ENCODE results near the gene CTR9. TPM values are rescaled to one million over a fixed set of nuclear protein-coding genes. Genes with fewer than 3 reads are reported as not detected.

Gene CTR9
- total RNA-seq, 1 donor from 2014 or later, result 22.9 TPM

GRCh38 chr11:10725114-10725906 lies 25.7 kb upstream of the CTR9 start:
- Histone ChIP-seq H3K9me3 (replicated peaks) (peaks cover 3% of the 10 kb centered on the region), H3K4me3 (no peak overlapping the region), H3K36me3 (no peaks in the 10 kb centered on the region), H3K4me1 (no peaks in the 10 kb centered on the region), H3K27ac (replicated peaks) (no peak overlapping the region), H3K27me3 (ENCODE audit: low read depth) (peaks cover under 1% of the 10 kb centered on the region)
- TF ChIP-seq CTCF (IDR thresholded peaks at IDR 0.05; ENCODE audit: borderline replicate concordance), result no peak
- intact Hi-C loops (cut with micrococcal nuclease), result no loop called here
- DNase-seq, result no peak

- intact Hi-C loops (cut with micrococcal nuclease), result no loop called here
These were observed 25.2 kb upstream of the CTR9 start for GRCh38 chr11:10725907-10726253.

GRCh38 chr11:10727146-10727851 lies 23.7 kb upstream of the CTR9 start:
- intact Hi-C loops (cut with micrococcal nuclease), result no loop called here
- Histone ChIP-seq H3K27ac (replicated peaks) (no peak overlapping the region), H3K9me3 (replicated peaks) (peaks cover 7% of the 10 kb centered on the region)

More at GRCh38 chr11:10725907-10726253, 25.2 kb upstream of the CTR9 start:
- no peak overlapping the region for H3K4me3 ChIP-seq
- no peak for DNase-seq
- no peak for TF ChIP-seq CTCF (IDR thresholded peaks at IDR 0.05; ENCODE audit: borderline replicate concordance)
- H3K4me1 ChIP-seq, result no peaks in the 10 kb centered on the region
- H3K27ac ChIP-seq (replicated peaks), result no peak overlapping the region
- peaks cover 3% of the 10 kb centered on the region for H3K27me3 ChIP-seq (ENCODE audit: low read depth)
- H3K9me3 ChIP-seq (replicated peaks), result peaks cover 3% of the 10 kb centered on the region
- H3K36me3 ChIP-seq, result no peaks in the 10 kb centered on the region

GRCh38 chr11:10728154-10728553 lies 22.9 kb upstream of the CTR9 start:
- no peak for TF ChIP-seq CTCF (IDR thresholded peaks at IDR 0.05; ENCODE audit: borderline replicate concordance)
- Histone ChIP-seq H3K4me1 (no peaks in the 10 kb centered on the region), H3K27me3 (ENCODE audit: low read depth) (peaks cover 7% of the 10 kb centered on the region), H3K36me3 (no peaks in the 10 kb centered on the region), H3K4me3 (no peak overlapping the region), H3K9me3 (replicated peaks) (peaks cover 7% of the 10 kb centered on the region), H3K27ac (replicated peaks) (no peak overlapping the region)
- no peak for DNase-seq
- intact Hi-C loops (cut with micrococcal nuclease), result no loop called here

More at GRCh38 chr11:10727146-10727851, 23.7 kb upstream of the CTR9 start:
- no peaks in the 10 kb centered on the region for H3K4me1 ChIP-seq
- TF ChIP-seq CTCF (IDR thresholded peaks at IDR 0.05; ENCODE audit: borderline replicate concordance), result no peak
- no peak overlapping the region for H3K4me3 ChIP-seq
- peaks cover 7% of the 10 kb centered on the region for H3K27me3 ChIP-seq (ENCODE audit: low read depth)
- no peaks in the 10 kb centered on the region for H3K36me3 ChIP-seq
- DNase-seq, result no peak

- no peak overlapping the region for H3K27ac ChIP-seq (replicated peaks)
- peaks cover 7% of the 10 kb centered on the region for H3K9me3 ChIP-seq (replicated peaks)
- peaks cover 7% of the 10 kb centered on the region for H3K27me3 ChIP-seq (ENCODE audit: low read depth)
- intact Hi-C loops (cut with micrococcal nuclease), result no loop called here
- TF ChIP-seq CTCF (IDR thresholded peaks at IDR 0.05; ENCODE audit: borderline replicate concordance), result no peak
- no peak overlapping the region for H3K4me3 ChIP-seq
- no peaks in the 10 kb centered on the region for H3K36me3 ChIP-seq
- H3K4me1 ChIP-seq, result no peaks in the 10 kb centered on the region
- DNase-seq, result no peak
These were observed 22.1 kb upstream of the CTR9 start for GRCh38 chr11:10728789-10729472.

Measured in left ventricle myocardium inferior (tissue), 1 donor.